ENCODE measurements around the gene LMO2.

- TF ChIP-seq TAF1 (IDR thresholded peaks at IDR 0.05; ENCODE audit: low read depth, low read length): no peak
- no peak for TF ChIP-seq POLR2A (IDR thresholded peaks at IDR 0.05; ENCODE audit: low read depth, low read length)
- TF ChIP-seq POLR2AphosphoS5 (IDR thresholded peaks at IDR 0.05; ENCODE audit: low read depth, low read length): no peak
These were observed 5.0 kb upstream of the LMO2 start for GRCh38 chr11:33896911-33897310.
